Fibroblast of skin of left quadriceps (primary cell): ENCODE measurements around the gene IL34.

Source experiments
- DNase-seq, 2 experiments: peaks; one replicate each; pipeline ENCODE4 v3.0.0-alpha.2; 2013; ENCODE audit warnings: low read depth in 2 of 2

The IL34 gene

DNA sequence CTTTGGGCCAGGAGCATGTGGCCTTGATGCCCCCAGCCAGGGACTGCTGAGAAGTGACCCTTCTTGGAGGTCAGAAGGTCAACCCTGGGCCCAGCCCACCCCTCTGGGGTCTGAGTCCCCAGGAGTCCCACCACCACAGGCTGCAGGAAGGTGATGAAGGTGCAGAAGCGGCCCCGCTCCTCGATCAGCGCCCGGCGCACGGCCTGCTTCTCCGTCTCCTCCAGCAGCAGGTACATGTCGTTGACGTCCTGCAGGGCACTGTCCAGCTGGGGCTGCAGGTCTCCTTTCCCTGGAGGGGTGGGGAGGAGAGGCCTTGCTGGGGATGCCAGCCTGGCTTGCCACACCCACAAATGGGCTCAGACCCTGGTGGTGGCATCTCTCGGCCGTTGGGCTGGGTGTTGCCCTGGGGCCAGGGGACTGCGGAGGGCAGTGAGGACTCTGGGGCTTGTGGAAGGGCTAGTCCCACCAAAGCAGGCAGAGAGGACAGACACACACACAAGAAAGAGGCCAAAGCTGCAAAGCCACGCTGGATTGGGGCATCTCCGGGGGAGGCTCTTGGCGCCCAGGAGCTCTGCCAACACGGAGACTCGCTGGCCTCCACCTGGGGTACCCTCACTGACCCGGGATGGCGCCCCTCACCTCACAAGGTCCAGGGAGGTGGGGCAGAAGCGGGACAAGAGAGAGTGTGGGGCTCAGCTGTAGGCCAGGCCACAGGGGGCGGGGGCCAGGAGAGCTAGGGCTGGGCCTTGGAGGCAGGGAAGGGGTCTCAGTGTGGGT lies 31.9 kb downstream of the IL34 start:
- no peak for DNase-seq

DNA sequence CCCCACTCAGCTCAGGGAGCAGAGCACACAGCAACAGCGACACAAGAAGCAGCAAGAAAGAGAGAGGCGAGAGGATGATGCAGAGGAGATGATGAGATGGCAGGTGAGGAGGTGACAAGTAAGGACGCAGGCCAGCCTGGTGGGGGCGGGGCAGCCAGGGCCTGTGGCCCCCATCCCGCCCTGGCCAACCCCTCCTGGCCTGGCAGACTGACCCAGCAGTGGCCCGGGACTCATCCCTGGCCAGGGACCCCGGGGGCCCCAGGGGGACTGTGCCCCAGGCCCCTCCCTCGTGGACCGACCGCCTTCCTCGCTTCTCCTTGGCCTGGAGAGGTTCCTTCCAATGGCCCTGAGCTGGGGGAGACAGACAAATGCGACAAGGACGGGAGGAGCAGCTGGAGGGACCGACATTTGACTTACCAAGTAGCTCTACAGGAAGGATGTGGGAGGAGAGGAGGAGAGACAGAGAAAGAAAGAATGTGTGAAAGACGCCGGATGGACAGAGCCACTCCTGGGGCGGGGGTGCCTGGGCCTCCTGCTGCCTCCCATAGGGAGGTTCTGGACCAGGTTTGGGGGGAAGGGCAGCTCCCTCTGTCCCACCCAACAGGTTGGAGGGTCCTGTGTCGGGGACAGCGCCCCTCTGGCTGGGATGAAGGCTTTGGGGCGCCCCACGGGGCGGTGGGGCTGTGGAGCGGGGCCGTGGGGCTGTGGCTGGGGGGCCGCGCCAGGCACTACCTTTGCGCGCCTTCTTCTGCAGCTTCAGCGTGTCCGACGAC lies 32.7 kb downstream of the IL34 start:
- no peak for DNase-seq

DNA sequence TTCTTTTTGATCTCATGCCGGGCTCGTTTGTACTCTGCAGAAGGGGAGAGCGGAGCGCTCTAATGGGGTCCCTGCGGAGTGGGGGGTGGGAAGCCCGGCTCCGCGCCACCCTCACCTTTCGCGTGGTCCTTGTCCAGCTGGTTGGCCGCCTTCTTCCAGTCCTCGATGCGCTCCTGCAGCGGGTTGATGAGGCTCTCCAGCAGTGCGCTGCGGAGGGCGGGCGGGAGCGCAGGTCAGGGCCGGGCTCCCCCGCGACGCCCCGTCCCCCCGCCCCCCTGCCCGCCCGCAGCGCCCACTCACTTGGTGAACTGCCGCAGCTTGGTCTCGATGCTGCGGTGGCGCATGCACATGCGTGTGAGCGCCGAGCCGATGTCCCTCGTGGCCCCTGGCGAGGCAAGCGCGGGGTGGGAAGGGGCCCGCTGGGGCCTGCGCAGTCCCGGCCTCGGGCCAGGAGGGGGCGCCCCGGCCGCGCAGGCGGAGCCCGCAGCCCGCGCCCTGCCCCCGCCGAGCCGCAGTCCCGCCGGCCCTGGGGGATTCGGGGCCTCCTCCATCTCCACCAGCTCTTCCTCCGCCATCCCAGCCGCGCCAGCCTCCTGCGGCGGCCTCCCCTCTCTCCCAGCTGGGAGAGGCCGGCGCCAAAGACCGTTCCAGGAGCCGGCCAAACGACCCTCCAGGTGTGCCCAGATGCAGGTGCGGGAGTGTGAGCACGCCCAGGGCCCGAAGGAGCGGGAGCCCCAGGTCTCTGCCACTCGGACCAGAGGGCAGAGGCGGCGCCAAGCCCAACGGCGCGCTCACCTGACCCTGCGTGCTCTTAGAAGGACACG lies 33.5 kb downstream of the IL34 start:
- DNase-seq = no peak

DNA sequence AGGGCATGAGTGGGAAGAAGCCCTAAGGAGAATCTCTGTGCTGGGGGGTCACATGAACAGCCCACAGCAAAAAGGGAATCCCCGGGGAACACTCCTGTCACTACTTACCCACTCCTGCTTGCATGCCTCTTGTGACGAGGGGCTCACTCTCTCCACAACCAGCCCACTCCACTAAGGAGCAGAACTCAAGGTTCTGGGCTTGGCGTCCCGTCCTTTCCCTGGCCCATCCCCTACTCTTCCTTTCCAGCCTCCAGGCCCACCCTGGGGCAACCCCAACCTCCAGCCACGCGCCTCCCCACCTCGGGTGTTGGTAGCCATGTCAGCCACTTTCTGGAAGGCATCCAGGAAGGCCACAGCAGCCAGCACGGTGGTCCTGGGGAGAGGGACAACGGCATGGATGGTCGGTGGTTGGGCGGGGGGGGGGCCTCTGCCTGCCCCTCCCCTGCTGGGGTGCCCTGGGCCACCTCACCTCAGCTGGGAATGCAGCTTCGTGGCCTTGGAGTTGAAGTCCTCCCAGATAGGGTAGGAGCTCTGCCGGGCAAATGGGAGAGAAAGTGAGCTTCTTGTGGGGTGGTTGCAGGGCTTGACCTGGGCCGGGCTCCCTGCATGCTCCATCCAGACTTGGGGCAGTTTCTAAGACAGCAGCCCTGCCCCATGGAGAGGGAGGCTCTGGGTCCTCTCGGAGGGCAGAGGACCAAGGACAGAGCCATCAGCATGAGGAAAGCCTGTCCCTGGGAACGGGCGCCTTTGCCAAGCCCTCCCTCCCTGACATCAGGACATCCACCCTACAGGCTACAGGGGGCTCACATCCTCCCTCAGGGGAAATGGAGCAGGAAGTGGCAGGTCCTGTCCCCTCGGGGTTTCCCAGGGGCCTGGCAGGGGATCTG lies 34.4 kb downstream of the IL34 start:
- DNase-seq = no peak

DNA sequence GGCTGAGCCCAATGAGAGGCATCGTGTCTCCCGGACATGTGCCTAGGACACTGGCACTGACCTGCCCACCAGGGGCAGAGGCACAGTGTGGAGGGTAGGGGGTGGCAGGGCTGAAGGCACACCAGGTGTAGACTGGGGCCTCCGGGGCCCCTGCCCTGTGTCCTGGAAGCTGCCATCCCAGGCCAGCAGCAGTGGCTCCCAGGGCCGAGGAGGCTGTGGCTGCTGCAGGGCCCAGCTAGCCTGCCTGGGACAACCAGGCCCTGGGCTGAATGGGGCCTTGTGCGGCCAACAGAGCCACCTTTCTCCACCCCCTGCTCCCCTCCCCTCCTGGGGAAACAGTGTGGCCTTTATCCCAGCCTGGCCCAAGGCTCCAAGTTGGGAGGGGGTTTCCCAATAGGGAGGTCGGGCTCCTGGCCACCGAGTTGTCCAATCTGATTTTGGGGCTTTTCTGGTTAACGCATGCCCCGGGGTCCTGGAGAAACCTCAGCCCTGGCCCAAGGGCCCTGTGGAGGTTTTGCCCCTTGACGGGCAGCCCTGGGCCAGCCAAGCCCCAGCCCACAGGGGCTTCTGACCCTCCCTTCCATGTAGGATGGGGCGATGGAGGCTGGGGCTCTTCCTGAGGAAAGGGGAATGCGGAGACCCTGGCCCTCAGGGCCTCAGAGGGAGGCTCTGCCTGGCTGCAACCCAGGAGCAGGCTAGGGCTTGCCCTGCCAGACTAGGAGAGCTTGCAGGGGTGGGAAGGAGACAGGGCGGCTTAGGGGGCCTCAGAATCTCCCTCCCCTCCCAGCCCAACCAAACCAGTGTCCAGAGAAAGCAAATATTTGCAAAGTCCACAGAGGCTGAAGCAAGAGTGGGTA lies 35.3 kb downstream of the IL34 start:
- no peak for DNase-seq

DNA sequence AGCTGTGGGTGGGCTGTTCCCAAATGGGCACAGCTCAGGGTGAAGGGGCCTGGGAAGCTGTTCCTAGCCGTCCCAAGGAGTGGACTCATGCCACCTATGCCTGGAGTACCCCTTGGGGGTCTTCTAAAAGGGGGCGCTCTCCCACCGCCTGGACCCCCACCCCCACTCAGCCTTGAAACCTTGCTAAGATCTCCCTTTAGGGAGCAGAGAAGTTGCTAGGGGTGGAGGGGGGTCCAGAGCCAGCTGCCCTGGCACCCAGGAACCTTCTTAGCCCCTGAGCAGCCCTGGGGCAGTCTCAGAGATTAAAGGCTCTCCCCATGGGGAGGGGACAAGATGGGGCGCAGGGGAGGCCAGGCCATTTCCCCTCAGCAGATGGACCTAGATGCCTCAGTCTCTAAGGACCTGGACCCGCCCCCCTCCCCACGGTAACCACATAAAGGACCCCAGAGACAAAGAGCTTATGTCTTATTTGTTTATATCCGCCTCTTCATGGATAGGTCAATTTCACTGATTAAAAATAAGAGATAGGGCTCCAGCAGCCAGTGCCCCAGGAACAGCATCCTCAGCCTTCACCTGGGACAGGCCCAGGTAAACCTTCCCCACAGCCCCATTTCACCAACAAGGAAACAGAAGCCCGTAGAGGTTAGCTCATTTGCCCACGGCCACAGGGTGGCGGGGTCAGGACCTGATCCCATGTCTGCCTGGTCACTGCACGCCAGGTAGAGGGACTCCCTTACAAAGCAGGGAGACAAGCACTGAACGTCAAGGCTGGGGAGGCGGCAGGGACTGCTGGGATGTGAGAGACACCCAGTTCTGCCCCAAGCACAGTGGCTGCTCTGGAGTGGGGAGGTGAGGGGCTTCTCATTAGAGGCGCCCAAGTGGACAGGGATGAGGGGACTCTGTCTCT lies 36.1 kb downstream of the IL34 start:
- no peak for DNase-seq

DNA sequence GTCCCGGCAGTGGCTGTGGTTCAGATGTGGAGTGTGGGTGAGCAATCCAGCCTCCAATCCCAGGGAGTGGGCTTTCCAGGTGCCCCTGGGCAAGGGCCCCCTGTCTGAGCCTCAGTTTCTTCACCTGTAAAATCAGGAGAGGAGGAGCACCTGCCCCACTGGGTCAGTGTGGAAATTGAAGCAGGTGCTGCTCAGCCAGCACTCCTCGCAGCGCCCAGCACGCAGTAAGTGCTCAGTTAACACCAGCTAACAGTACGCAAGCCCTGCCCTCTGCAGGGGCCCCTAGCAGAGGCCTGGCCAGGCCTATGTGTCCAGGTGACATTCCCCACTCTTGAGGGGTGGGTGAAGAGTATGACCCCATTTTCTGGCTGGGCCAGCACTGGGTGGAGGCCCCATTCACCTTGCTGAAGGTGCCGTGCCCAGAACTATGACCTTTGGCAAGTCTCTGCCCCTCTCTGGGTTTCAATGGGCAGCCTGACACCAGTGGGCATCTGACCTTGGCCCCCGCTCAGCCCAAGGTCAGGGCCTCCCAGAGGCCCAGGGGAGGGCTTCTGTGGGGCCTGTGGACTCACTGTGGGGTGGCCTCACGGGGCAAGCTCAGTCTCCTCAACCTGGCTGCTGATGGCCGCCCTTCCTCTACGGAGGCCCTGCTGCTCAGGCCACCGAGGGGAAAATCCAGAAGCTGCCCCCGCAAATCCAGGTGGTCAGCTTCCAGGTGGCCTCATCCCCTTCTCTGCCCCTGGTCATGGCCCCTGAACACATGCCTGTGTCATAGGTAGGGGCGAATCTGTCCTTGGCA lies 37.0 kb downstream of the IL34 start:
- no peak for DNase-seq

DNA sequence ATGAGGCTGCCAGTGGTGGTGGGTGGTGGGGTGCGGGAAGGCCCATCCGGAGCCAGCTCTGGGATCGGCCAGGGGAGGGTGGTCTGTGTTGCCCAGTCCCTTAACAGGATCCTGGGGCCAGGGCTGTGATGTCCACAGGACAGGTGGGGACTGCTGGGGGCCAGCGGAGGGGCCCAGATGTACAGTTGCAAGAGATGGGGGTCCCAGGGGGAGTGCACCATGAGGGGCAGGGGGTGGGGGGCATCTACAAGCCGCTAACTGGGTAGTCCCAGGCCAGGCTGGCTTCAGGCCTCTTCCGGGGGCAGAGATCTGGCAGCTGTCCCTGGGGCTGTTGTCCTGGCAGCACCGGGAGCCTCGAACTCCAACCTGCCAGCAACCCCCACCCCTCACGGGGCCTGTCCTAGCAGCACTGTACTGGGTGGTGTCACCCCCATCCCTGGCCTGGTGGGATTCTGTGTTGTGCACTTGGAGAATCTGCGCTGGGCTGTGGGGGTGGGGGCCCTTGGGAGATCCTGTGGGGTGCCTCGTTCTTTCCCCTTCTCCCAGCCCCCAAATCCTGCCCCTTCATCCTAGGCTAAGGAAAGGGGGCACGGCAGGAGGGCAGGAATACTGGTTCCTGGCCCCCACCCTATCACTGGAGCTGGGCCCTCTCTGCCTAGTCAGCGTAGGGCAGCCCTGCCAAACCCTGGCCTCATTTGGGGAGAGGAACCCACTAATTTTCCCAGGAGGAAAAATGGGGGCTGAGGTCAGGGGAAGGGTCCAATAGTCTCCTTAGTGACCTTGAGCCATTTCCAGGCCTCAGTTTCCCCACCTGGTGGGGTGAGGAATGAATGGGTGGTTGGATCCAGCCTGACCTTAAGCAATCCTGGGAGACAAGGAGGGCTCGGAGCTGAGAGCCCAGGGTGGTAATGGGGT lies 38.0 kb downstream of the IL34 start:
- DNase-seq = no peak

DNA sequence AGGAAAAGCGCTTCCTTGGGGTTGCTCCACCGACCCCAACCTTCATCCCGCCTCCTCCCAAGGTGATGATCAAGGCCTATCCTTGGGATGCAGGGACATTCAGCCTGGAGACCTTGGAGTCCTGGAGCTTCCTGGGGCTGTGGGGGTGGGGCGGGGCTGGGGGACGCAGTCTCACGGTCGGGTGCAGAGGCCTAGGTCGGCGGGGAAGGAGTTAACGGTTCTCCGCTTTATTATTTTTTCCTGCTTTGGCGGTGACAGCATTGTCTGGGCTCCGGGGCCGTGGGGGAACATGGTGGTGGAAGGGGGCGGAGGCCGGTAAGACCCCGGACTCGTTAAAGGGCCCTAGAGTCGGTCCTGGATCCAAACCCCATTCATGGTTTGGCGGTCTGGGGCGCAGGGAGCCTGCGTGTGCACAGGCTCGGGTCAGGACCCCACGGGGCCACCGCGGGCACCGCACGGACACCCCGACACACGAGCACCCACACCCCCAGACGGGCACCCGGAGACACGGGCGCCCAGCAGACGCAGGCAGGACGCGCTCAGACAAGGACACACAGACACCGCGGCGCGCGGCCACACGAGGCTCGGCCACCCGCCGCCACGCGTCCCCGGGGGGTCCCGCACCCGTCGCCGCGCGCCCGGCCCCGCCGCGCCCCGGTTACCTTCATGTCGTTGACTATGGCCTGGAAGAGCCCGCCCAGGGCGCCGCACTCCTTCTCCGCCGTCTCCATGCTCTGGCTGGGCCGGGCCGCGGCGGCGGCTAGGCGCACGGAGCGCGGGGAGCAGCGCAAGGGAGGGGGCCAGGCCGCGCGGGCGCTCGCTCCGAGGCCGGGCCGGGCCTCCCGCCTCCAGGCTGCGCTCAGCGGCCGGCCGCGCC lies 38.9 kb downstream of the IL34 start:
- DNase-seq = no peak

DNA sequence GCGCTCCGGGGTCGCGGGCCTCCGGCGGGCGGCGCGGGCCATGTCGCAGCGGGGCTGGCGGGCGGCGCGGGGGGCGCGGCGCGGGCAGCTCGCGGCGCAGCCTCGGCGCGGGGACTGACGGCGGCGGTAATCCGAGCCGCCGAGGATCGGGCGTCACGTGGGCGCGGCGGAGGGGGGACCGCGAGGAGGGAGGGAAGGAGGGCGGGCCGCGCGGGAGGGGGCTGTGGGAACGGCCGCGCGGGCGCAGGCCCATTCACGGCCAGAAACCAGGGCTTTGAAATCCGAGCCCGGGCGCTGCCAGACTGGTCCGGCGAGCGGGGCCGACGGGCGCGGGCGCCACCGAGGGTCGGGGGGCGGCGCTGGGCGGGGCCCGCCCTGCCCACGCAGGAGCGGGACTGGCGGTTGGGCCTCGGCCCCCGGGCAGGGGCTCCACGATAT lies 39.6 kb downstream of the IL34 start, which contains the start of gene MTSS2:
MTSS2 (minus strand) TSS at position 116 of the 438 bp plus-strand sequence. CDS start 262 bp downstream, outside the sequence.
- peak; percentile 67 to 69 for DNase-seq

DNA sequence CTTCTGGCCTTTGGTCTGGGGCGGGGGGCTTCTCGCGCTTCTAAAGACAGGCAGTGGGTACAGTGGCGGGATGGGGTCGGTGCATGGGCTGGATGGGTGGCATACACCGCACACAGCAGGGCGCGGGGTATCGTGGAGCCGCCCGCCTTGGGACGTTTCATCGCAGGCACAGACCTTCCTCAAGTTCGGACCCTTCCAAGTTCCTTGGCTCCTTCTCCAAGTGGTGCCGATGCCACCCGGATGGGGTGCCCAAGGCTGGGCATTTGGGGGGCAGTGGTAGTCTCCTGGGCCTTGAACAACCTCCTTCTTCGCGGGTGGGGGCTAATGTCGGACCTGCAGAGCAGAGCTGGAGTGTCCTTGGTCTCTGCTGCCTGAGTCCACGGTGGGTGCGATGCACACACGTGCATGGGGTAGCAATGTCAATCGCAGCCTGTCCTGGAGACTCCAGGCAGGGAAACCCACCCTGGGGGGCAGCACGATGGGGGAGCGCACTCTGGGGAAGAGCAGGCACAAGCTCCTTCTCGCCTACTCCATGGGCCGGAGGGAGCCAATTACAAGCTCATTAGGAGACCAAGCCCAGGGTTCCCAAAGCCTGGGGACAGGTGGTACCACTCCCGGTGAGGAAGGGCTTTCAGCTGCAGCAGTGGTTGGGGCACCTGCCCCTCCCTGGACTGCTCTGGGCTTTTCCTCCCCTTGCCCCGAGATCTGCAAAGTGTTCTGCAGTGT lies 40.2 kb downstream of the IL34 start:
- DNase-seq = no peak

DNA sequence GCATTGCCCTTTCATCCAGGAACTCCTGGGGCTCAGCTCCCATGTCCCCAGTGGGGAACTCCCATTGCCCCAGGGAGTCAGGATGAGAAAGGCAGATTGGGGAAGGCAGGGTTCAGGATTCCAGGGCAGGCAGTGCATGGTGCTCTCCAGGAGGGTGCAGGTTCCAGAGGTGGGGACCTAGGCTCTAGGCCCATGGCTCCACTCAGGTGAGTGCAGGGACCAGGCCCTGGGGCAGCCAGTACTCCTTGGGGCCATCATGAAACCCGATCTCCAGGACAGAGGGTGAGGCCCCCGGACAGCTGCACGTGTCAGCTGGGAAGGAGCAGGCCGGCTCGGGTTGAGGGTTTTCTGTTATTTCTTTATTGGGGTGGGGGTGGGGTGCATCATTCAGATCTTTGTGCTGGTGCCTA lies 40.7 kb downstream of the IL34 start:
- DNase-seq = no peak

DNA sequence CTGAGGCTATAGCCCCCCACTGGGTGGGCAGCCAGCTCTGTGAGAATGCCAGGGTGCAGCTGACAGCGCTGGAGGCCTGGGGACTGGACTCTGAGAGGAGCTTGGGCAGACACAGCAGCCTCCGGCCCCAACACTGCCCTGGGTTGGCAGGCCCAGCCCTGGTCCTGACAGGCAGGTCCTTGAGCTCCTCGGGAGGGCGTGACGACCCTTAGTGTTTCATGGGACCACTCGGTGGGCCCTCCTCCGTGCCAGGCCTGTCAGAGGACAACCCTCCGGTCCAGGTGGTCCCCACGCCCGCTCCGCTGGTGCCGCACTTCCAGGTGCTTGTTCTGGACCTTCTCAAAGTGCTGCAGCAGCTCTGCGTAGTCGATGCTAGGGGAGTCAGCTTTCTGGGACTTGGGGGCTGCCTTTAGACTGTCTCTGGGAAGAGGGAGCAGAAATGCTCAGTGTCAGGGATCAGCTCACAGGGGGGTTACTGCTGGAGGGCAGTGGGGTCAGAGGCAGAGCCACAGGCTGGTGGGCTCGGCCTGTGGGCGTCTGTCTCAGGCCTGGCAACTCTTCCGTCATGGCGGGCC lies 41.4 kb downstream of the IL34 start:
- DNase-seq = no peak

DNA sequence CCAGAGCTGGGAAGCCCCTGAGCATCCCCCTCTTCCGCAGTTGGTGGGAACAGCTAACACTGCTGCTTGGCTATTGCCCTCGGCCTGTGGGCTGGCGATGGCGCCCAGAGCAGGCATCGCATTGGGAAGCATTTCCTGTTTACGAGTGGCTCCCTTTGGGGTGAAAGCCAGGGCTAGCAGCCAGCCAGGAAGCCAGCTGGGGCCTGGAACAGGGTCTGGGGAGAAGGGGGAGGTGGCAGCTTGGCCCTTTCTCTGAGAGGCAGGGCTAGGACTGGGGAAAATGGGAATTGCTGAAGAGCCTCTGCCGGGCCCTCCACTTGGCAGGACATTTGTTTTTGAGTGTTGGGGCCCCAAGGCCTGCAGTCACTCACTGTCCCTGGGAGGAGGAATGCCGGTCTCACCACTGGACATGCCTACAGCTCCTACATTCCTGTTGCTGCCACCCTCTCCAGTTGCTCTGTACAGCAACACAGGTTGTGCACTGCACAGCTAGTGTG lies 41.9 kb downstream of the IL34 start:
- no peak for DNase-seq
